Stimulated activated naive CD8-positive, alpha-beta T cell treated with anti-CD3 and anti-CD28 coated beads, Interleukin-15, amount 100 ng/mL, for 72 hours (primary cell): ENCODE data around the gene VEGFB.

ENCODE experiments used
- ATAC-seq: fragments of 150-1000 bp; cut with Tn5 transposase; 2 replicates; pipeline ENCODE4 v1.10.0; 2021; ENCODE audit warnings: mild to moderate bottlenecking, moderate library complexity
- DNase-seq, 2 donors: peaks; one replicate each; pipeline ENCODE4 v3.0.0; 2021 to 2022
- H3K27ac Mint-ChIP-seq, 2 donors: one replicate each; pipeline ENCODE4 v1.8.0; 2022; ENCODE audit warnings: mild to moderate bottlenecking in 2 of 2, mixed read lengths in 2 of 2, moderate library complexity in 2 of 2
- H3K27me3 Mint-ChIP-seq: one replicate; pipeline ENCODE4 v1.8.0; 2022; ENCODE audit warnings: mixed read lengths
- H3K4me1 Mint-ChIP-seq: one replicate; pipeline ENCODE4 v1.8.0; 2022; ENCODE audit warnings: mild to moderate bottlenecking, mixed read lengths
- H3K4me3 Mint-ChIP-seq, 2 donors: one replicate each; pipeline ENCODE4 v1.8.0; 2022; ENCODE audit warnings: mild to moderate bottlenecking in 2 of 2, mixed read lengths in 2 of 2, moderate library complexity in 1 of 2
- H3K9me3 Mint-ChIP-seq, 2 donors: one replicate each; pipeline ENCODE4 v1.8.0; 2022; ENCODE audit warnings: mixed read lengths in 2 of 2

VEGFB gene

GRCh38 chr11:64266339-64266738 is 32.0 kb downstream of the VEGFB start:
- Mint-ChIP-seq H3K4me3 (no peak overlapping the region), H3K27me3 (no peaks in the 10 kb centered on the region), H3K27ac (no peak overlapping the region), H3K4me1 (peaks cover 26% of the 10 kb centered on the region), H3K9me3 (no peaks in the 10 kb centered on the region)
- DNase-seq (no peak), ATAC-seq (no peak)

GRCh38 chr11:64267207-64267945 is 33.0 kb downstream of the VEGFB start:
- no peak for DNase-seq
- H3K4me1 Mint-ChIP-seq, result peaks cover 35% of the 10 kb centered on the region
- no peak for ATAC-seq
- H3K27me3 Mint-ChIP-seq, result no peaks in the 10 kb centered on the region
- H3K9me3 Mint-ChIP-seq, result no peaks in the 10 kb centered on the region
- H3K4me3 Mint-ChIP-seq, result peak overlapping the region; percentile 94 to 99
- H3K27ac Mint-ChIP-seq, result peak overlapping the region in 1 of 2 donors; percentile 67

GRCh38 chr11:64268025-64268892 is 33.9 kb downstream of the VEGFB start:
- peak overlapping the region; percentile 94 to 99 for H3K4me3 Mint-ChIP-seq
- peak overlapping the region; percentile 98 to 99 for H3K27ac Mint-ChIP-seq
- H3K9me3 Mint-ChIP-seq, result no peaks in the 10 kb centered on the region
- DNase-seq (peak in 1 of 2 donors; percentile 19), ATAC-seq (no peak)
- no peaks in the 10 kb centered on the region for H3K27me3 Mint-ChIP-seq
- peaks cover 37% of the 10 kb centered on the region for H3K4me1 Mint-ChIP-seq

DNA sequence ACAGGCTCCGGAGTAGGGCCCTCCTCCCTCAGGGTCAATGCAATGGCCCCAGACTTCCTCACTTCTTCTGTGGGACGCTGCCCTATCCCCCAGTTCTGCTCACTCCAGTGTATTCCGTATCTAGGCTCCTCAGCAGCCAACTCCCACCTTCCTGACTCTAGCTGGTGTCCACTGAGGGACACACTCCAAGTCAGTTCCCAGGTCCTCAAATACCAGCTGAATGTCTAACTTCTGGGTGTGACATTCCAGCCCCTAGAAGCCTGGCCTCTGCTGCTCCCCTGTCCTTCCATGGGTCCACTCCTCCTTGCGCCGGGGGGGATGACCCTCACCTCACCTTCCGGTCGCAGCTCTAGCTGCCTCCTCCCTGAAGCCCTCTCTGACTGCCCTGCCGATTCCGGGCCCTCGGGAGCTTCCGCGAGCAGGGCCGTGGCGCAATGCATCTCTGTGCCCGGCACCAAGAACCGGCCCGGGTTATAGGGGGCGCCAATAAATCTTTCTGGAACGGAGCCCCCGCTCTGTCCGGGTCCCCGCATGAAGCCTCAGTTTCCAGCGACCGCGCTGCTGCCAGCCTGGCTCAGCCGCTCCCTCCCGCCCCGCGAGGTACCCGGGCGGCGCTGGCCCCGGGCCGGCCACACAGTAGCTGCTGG is 34.6 kb downstream of the VEGFB start:
- no peaks in the 10 kb centered on the region for H3K27me3 Mint-ChIP-seq
- H3K9me3 Mint-ChIP-seq, result no peaks in the 10 kb centered on the region
- H3K27ac Mint-ChIP-seq, result peak overlapping the region; percentile 98 to 99
- H3K4me1 Mint-ChIP-seq, result peaks cover 37% of the 10 kb centered on the region
- ATAC-seq, result peak; percentile 44
- DNase-seq, result peak; percentile 35 to 65
- H3K4me3 Mint-ChIP-seq, result peak overlapping the region; percentile 94 to 99

GRCh38 chr11:64269540-64270220 is 35.3 kb downstream of the VEGFB start:
- H3K4me1 Mint-ChIP-seq, result peaks cover 37% of the 10 kb centered on the region
- peak; percentile 97 to 98 for DNase-seq
- H3K27me3 Mint-ChIP-seq, result no peaks in the 10 kb centered on the region
- peak overlapping the region; percentile 94 to 99 for H3K4me3 Mint-ChIP-seq
- H3K9me3 Mint-ChIP-seq, result no peaks in the 10 kb centered on the region
- peak; percentile 80 for ATAC-seq
- peak overlapping the region; percentile 98 to 99 for H3K27ac Mint-ChIP-seq

DNA sequence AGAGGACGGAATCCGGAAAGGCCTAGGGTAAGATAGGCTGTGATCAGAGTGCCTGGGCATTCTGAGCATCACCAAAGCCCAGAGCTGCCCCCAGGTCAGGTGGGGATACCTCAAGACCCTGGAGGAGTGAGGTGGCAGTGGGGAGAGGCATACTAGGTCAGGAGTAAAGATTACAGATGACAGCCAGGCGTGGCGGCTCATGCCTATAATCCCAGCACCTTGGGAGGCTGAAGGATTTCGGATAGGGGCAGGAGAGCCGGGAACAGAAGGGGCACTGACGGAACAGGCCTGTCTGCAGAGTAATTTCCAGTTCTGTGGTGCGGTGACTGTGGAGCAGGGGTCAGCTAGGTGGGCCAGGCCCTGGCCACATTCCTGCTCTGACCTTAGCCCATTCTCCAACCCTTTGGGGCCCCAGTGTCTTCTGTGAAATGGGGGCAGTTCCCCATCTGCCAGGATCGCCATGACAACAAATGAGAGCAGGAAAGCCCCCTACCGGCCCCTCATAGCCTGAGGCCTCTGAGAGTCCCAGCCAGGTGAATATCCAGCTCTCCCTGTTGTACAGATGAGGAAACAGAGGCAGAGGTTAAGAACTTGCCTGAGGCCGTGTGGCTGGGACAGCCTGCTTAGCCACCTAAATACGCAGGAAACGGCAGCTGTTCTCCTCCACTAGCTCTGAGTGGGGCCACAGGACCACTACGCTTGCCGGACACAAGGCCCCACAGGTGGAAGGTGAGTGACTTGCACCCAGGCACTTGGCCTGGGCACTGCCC is 40.8 kb downstream of the VEGFB start:
- no peaks in the 10 kb centered on the region for H3K9me3 Mint-ChIP-seq
- H3K27me3 Mint-ChIP-seq, result no peaks in the 10 kb centered on the region
- no peak for ATAC-seq
- no peak for DNase-seq
- no peak overlapping the region for H3K27ac Mint-ChIP-seq
- H3K4me1 Mint-ChIP-seq, result peaks cover 16% of the 10 kb centered on the region
- no peak overlapping the region for H3K4me3 Mint-ChIP-seq

DNA sequence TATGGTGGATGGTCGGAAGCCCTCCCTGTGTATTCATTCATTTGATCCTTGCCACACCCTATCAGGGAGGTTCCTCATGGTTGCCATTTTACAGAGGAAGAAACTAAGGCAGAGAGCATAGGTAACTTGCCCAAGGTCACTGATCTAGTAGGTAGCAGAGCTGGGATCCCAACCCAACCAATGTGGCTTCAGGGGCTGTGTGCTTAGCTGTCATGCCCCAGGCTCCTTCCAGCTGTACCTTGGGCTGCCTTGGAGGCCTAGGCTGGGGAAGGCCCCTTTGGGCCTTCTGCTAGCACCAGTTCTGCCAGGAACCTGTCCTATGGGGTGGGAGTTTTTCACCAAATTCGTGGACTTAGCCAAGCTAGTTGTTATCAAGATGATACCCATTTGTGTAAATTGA is 41.5 kb downstream of the VEGFB start:
- Mint-ChIP-seq H3K27me3 (no peaks in the 10 kb centered on the region), H3K27ac (no peak overlapping the region), H3K4me3 (no peak overlapping the region), H3K9me3 (no peaks in the 10 kb centered on the region), H3K4me1 (peaks cover 11% of the 10 kb centered on the region)
- ATAC-seq (no peak), DNase-seq (no peak)

DNA sequence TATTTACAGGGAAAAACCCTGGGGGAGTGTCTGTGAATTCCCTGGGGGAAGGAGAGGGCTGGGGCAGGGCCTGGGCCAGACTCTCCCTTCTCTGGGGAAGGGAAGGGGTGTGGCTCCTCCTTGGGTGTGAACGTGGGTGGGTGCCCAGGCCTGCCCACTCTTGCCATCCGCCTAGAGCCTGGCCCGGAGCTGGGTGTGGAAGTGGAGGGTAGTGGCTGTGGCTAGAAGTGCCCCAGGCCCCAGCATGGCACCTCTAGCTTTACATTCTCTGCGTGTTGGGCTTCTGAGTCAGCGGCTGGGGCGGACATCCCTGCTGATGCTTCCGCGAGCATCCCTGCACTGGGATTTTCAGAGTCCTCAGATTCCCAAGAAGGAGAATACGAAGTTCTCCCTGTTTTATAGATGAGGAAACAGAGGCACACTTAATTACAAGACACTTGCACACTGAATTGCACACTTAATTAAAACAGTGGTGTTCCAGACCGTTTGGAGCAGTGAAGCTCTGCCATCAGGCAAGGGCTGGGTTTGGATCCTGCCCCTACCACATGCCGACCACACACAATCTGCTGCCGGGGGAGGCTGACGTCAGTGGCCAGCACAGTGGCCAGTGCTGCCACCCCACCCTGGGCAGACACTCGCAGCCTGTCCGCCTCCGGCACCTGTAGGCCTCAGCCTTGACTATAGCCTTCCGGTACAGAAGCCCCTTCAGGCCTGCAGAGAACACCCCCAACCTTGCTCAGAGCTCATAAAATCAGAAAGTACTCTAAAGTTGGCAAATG is 42.5 kb downstream of the VEGFB start:
- DNase-seq (no peak), ATAC-seq (no peak)
- peaks cover 7% of the 10 kb centered on the region for H3K4me1 Mint-ChIP-seq
- no peak overlapping the region for H3K4me3 Mint-ChIP-seq
- no peaks in the 10 kb centered on the region for H3K27me3 Mint-ChIP-seq
- H3K9me3 Mint-ChIP-seq, result no peaks in the 10 kb centered on the region
- no peak overlapping the region for H3K27ac Mint-ChIP-seq

GRCh38 chr11:64278576-64279190 is 44.3 kb downstream of the VEGFB start:
- Mint-ChIP-seq H3K27ac (peak overlapping the region in 1 of 2 donors; percentile 48), H3K4me1 (peaks cover 11% of the 10 kb centered on the region), H3K4me3 (no peak overlapping the region), H3K9me3 (no peaks in the 10 kb centered on the region), H3K27me3 (no peaks in the 10 kb centered on the region)
- ATAC-seq, result no peak
- DNase-seq, result no peak

DNA sequence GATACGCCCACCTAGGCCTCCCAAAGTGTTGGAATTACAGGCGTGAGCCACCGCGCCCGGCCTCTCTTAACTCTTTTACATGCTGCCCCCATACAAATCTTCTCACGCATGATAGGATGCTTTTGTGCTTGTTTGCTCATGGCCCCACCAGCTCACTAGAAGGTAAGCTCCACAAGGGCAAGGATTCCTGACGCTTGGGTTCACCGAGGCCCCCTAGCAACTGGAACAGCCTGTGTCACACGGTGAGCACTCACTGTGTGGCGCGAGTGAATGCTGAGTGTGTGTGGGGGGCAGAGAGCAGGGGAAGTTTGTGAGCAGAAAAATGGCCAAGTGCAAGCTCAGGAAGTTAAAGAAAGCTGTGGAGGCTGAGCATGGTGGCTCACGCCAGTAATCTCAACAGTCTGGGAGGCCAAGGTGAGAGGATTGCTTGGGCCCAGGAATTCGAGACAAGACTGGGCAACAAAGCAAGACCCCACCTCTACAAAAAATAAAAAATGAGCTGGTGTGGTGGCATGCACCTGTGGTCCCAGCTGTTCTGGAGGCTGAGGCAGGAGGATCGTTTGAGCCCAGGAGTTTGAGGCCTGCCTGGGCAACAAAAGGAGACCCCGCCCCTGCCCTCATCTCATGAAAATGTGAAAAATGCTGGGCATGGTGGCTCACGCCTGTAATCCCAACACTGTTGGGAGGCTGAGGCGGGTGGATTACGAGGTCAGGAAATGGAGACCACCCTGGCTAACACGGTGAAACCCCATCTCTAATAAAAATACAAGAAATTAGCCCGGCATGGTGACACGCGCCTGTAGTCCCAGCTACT is 47.8 kb downstream of the VEGFB start:
- Mint-ChIP-seq H3K4me1 (peaks cover 31% of the 10 kb centered on the region), H3K9me3 (no peaks in the 10 kb centered on the region), H3K27ac (no peak overlapping the region), H3K4me3 (no peak overlapping the region), H3K27me3 (no peaks in the 10 kb centered on the region)
- ATAC-seq, result no peak
- no peak for DNase-seq

DNA sequence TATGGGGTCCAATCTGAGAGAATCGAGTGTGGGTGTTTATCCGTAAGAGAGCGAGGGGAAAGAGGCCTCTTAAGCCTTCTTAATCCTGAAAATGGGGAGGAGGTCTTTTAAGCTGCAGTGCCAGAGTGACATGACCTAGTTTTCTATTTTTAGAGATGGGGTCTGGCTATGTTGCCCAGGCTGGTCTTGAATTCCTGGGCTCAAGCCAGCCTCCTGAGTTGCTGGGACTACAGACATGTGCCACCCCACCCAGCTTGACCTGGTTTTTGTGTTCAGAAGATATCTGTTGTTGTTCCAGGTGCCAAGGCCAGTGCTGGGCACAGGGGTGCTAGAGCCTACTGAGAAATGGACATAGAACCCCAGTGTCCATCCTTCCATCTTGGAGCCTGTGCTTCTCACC is 48.7 kb downstream of the VEGFB start:
- ATAC-seq (no peak), DNase-seq (no peak)
- H3K27me3 Mint-ChIP-seq, result no peaks in the 10 kb centered on the region
- H3K27ac Mint-ChIP-seq, result peak overlapping the region; percentile 63 to 83
- H3K4me1 Mint-ChIP-seq, result peaks cover 36% of the 10 kb centered on the region
- H3K9me3 Mint-ChIP-seq, result no peaks in the 10 kb centered on the region
- peak overlapping the region; percentile 50 to 57 for H3K4me3 Mint-ChIP-seq

DNA sequence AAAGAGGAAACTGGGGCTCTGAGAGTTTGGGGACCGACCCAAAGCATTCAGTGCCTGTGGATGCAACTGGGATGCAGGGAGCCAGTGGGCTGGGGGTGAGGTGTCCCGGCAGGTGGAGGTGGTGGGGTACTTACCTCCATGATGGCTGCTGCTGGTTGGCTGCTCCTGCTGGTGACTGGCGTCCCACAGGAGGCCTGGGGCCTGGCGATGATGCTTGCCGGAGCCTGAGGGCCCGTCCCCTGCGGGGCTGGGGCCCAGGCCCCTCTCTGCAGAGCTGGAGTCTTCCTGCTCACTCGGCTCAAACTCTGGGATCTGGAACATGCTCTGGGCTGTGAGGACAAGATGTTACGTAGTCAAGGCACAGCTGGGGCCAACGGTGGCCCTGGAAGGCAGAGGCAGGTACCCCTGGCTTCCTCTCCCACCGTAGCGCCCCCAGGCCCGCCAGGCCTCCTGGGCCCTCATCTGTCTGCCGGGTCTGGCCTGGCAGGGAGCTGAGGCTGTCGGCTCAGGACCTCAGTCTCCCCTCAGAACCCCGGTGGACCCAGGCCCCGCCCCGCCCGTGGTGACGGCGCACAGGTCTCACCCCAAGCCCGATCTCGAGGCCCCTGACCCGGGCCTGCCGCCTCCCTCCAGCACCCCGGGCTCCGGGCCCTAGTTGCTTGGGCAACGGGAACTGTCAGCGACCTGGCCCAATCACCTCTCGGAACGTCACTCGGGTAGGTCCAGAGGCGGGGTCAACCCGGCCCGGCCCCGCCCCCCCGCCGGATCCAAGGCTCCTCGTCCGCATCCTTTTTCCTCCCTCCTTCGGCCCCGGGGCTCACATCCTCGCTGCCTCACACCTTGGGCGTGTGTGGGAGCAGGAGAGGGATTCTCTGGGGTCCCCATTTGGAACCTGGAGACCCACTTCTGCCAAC is 49.9 kb downstream of the VEGFB start, which contains the start of gene BAD:
Gene BAD, minus strand, starts transcription at position 618 of the 914 bp plus-strand sequence. Its CDS starts 297 bp downstream, at position 321.
- peak; percentile 92 for ATAC-seq
- peak; percentile 87 to 92 for DNase-seq
- Mint-ChIP-seq H3K27me3 (no peaks in the 10 kb centered on the region), H3K27ac (peak within 1 kb of the TSS; percentile 95 to 98), H3K4me3 (peak within 1 kb of the TSS; percentile 77 to 97), H3K9me3 (no peaks in the 10 kb centered on the region), H3K4me1 (peaks cover 36% of the 10 kb centered on the region)
